RWPE1 (cell line): ENCODE results near the gene RAB15.

Experiments used
- CTCF ChIA-PET: fragments of 350-600 bp; sonication (Branson Sonifier 250); formaldehyde crosslinking; extraction: SDS; loops from one replicate; lab custom pipeline; 2021; lab: Yijun Ruan, JAX
- POLR2A ChIA-PET: fragments of 400-600 bp; formaldehyde crosslinking; extraction: SDS; loops from one replicate; lab custom pipeline; 2020; ENCODE audit warnings: antibody characterized with exemption; ENCODE audit not compliant: low non-redundant PET; lab: Yijun Ruan, JAX
- DNase-seq: peaks from one replicate; pipeline ENCODE4 v3.0.0; 2012; ENCODE audit warnings: low spot score
- H3K27ac ChIP-seq: fragments of 450-650 bp; 2 replicates; pipeline ENCODE4 v1.5.1; 2017
- TF ChIP-seq, protein P1 (sequence below): fragments of 450-650 bp; conservative IDR thresholded peaks from 2 replicates; pipeline ENCODE4 v1.5.1; 2017; ENCODE audit warnings: low read depth, mild to moderate bottlenecking

RAB15 gene

GRCh38 chr14:64979336-64980074 is 7.4 kb upstream of the RAB15 start:
- ChIA-PET CTCF (no interaction called here), POLR2A (no interaction called here)
- H3K27ac ChIP-seq = no peak overlapping the region
- DNase-seq = no peak
- TF ChIP-seq, protein P1, sequence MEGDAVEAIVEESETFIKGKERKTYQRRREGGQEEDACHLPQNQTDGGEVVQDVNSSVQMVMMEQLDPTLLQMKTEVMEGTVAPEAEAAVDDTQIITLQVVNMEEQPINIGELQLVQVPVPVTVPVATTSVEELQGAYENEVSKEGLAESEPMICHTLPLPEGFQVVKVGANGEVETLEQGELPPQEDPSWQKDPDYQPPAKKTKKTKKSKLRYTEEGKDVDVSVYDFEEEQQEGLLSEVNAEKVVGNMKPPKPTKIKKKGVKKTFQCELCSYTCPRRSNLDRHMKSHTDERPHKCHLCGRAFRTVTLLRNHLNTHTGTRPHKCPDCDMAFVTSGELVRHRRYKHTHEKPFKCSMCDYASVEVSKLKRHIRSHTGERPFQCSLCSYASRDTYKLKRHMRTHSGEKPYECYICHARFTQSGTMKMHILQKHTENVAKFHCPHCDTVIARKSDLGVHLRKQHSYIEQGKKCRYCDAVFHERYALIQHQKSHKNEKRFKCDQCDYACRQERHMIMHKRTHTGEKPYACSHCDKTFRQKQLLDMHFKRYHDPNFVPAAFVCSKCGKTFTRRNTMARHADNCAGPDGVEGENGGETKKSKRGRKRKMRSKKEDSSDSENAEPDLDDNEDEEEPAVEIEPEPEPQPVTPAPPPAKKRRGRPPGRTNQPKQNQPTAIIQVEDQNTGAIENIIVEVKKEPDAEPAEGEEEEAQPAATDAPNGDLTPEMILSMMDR = no peak

GRCh38 chr14:64974563-64974962 is 2.4 kb upstream of the RAB15 start:
- ChIA-PET CTCF (no interaction called here), POLR2A (no interaction called here)
- DNase-seq = no peak
- TF ChIP-seq, protein P1 = no peak
- H3K27ac ChIP-seq = no peak overlapping the region

GRCh38 chr14:64973826-64974225 is 1.7 kb upstream of the RAB15 start:
- no peak for DNase-seq
- CTCF ChIA-PET = no interaction called here
- H3K27ac ChIP-seq = no peak overlapping the region
- POLR2A ChIA-PET = interaction anchor here (0.6 kb wide), 1 partner anchor 293 kb away, joined by 6 read pairs; no protein-coding TSS in a partner anchor
- TF ChIP-seq, protein P1 = no peak

DNA sequence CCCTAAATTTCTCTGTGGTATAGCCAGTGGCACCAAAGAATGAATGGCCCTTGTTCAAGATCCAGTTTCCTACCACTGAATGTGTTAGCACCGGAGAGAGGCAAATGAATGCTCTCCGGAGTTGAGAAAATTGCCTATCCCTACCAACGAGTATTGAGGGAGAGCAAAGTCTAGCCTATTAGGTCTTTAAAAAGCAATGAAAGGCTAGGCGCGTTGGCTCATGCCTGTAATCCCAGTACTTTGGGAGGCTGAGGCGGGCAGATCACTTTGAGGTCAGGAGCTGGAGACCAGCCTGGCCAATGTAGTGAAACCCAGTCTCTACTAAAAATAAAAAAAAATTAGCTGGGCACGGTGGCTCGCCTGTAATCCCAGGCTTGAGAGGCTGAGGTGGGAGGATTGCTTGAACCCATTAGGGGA is 898 bp upstream of the RAB15 start:
- ChIA-PET POLR2A (no interaction called here), CTCF (no interaction called here)

GRCh38 chr14:64971491-64971942 is 619 bp downstream of the RAB15 start:
- ChIA-PET POLR2A (no interaction called here), CTCF (interaction anchor here (0.7 kb wide), 2 partner anchors 55 to 62 kb away, joined by 3 to 4 read pairs; no protein-coding TSS in a partner anchor)
- DNase-seq = no peak
- no peak overlapping the region for H3K27ac ChIP-seq
- TF ChIP-seq, protein P1 = no peak

More for the DNA sequence above, 898 bp upstream of the RAB15 start:
- TF ChIP-seq, protein P1 = no peak
- H3K27ac ChIP-seq = no peak overlapping the region
- DNase-seq = no peak

GRCh38 chr14:64970776-64971477 is 1.2 kb downstream of the RAB15 start:
- DNase-seq = no peak
- POLR2A ChIA-PET = no interaction called here

More at GRCh38 chr14:64970776-64971477, 1.2 kb downstream of the RAB15 start:
- TF ChIP-seq, protein P1 = no peak
- H3K27ac ChIP-seq = no peak overlapping the region
- CTCF ChIA-PET = interaction anchor here (0.6 to 0.7 kb wide), 4 partner anchors 15 to 63 kb away, joined by 3 to 4 read pairs (median 3); no protein-coding TSS in a partner anchor
